HepG2 (cell line): ENCODE data around the gene ITK.

Source experiments
- ATF1 ChIP-seq: IDR thresholded peaks from 2 replicates; pipeline ENCODE4 v1.6.1; 2016; ENCODE audit warnings: mild to moderate bottlenecking, control low read depth
- CTCF ChIP-seq: sonication (generic); formaldehyde crosslinking; IDR thresholded peaks from 2 replicates; pipeline ENCODE4 v1.5.0; 2020; ENCODE audit warnings: mild to moderate bottlenecking, missing genetic modification reagents, moderate library complexity
- IKZF1 ChIP-seq: fragments of 450-650 bp; IDR thresholded peaks from 2 replicates; pipeline ENCODE4 v1.7.1; 2016
- KLF9 ChIP-seq: IDR thresholded peaks from 2 replicates; pipeline ENCODE4 v1.6.1; 2016; ENCODE audit warnings: low read depth
- MED1 ChIP-seq: sonication (generic); formaldehyde crosslinking; IDR thresholded peaks from 2 replicates; pipeline ENCODE4 v1.4.0; 2020; ENCODE audit warnings: missing genetic modification reagents
- PHF20 ChIP-seq: sonication (generic); formaldehyde crosslinking; IDR thresholded peaks from 2 replicates; pipeline ENCODE4 v1.5.0; 2020; ENCODE audit warnings: mild to moderate bottlenecking, missing genetic modification reagents
- POLR2A ChIP-seq, 2 experiments: IDR thresholded peaks; 2 replicates each; pipeline ENCODE4 v1.6.1; 2011; ENCODE audit warnings: low read depth in 2 of 2, low read length in 2 of 2, mild to moderate bottlenecking in 1 of 2, moderate library complexity in 1 of 2; ENCODE audit not compliant: insufficient read depth in 1 of 2
- RAD51 ChIP-seq: fragments of 450-650 bp; IDR thresholded peaks from 2 replicates; pipeline ENCODE4 v1.6.1; 2016; ENCODE audit warnings: borderline replicate concordance
- SRF ChIP-seq: IDR thresholded peaks from 2 replicates; pipeline ENCODE4 v1.6.1; 2011; ENCODE audit warnings: mild to moderate bottlenecking, low read depth, low read length, moderate library complexity
- SRSF9 ChIP-seq: fragments of 200-400 bp; formaldehyde crosslinking; IDR thresholded peaks from 2 replicates; pipeline ENCODE4 v1.6.1; 2018; ENCODE audit warnings: borderline replicate concordance, mild to moderate bottlenecking, low read depth, low read length; ENCODE audit not compliant: insufficient read depth, poor library complexity, severe bottlenecking
- TAF1 ChIP-seq: sonication (generic); formaldehyde crosslinking; IDR thresholded peaks from 2 replicates; pipeline ENCODE4 v1.4.0; 2020; ENCODE audit warnings: missing genetic modification reagents
- TBP ChIP-seq: sonication (generic); formaldehyde crosslinking; IDR thresholded peaks from 2 replicates; pipeline ENCODE4 v1.5.0; 2020; ENCODE audit warnings: missing genetic modification reagents

DNA sequence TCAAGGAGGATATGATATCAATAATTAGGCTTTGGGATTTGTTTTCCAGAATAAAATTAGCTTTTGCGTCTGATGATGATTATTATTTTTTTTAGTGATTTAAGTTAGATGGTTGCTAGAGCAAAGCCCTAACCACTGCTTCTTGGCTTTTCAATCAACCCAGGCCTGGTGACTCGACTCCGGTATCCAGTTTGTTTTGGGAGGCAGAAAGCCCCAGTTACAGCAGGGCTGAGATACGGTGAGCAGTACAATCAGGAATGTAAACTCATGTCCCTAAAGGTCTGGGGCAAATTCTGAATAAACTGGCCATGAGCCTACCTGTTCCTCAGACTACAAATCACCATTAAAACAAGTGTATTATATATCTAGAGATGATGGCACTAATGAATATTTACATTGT, 60.8 kb downstream of the ITK start:
- TF ChIP-seq MED1 (no peak), POLR2A (IDR thresholded peaks at IDR 0.05; ENCODE audit: insufficient read depth in 1 of 2, low read depth in 2 of 2, low read length in 2 of 2) (no peak), IKZF1 (no peak), TBP (no peak), RAD51 (no peak), CTCF (CRISPR knock-in tag) (no peak), TAF1 (CRISPR knock-in tag) (no peak), PHF20 (CRISPR knock-in tag) (no peak), KLF9 (CRISPR knock-in tag) (no peak), ATF1 (CRISPR knock-in tag) (no peak), SRF (no peak), SRSF9 (no peak)
